CD4-positive, alpha-beta memory T cell (primary cell): ENCODE data around the gene SPRR5. TPM values are rescaled to one million over a fixed set of nuclear protein-coding genes. Genes with fewer than 3 reads are reported as not detected.

Experiments used
- CTCF ChIA-PET: fragments of 350-600 bp; sonication (Branson Sonifier 250); formaldehyde crosslinking; loops from one replicate; lab custom pipeline; 2021; ENCODE audit warnings: inconsistent platforms; ENCODE audit not compliant: partially characterized antibody; lab: Charles Lee
- POLR2A ChIA-PET: fragments of 350-600 bp; sonication (Branson Sonifier 250); formaldehyde crosslinking; loops from one replicate; lab custom pipeline; 2021; ENCODE audit not compliant: partially characterized antibody; lab: Charles Lee
- DNase-seq, 5 donors: peaks; one replicate each; pipeline versions ENCODE4 v3.0.0 to v3.0.0-alpha.2; 2020 to 2022; ENCODE audit warnings: mixed read lengths in 1 of 5
- H3K27ac ChIP-seq: one replicate; pipeline ENCODE4 v1.7.0; 2013; ENCODE audit warnings: low read depth, low read length
- H3K27me3 ChIP-seq: 2 replicates; pipeline ENCODE4 v1.7.0; 2013; ENCODE audit warnings: mild to moderate bottlenecking, low read length, moderate library complexity; ENCODE audit not compliant: insufficient read depth
- H3K36me3 ChIP-seq: 2 replicates; pipeline ENCODE4 v1.7.0; 2013; ENCODE audit warnings: mild to moderate bottlenecking, low read length, moderate library complexity; ENCODE audit not compliant: insufficient read depth
- H3K4me1 ChIP-seq: 2 replicates; pipeline ENCODE4 v1.7.0; 2013; ENCODE audit warnings: mild to moderate bottlenecking, low read length, moderate library complexity; ENCODE audit not compliant: insufficient read depth
- H3K4me3 ChIP-seq, 2 donors: one replicate each; pipeline ENCODE4 v1.7.0; 2013; ENCODE audit warnings: low read length in 2 of 2, mild to moderate bottlenecking in 1 of 2
- H3K9me3 ChIP-seq, 2 donors: one replicate each; pipeline ENCODE4 v1.7.0; 2013; ENCODE audit warnings: low read length in 2 of 2, control low read depth in 1 of 2; ENCODE audit not compliant: control insufficient read depth in 1 of 2
- H3K27ac Mint-ChIP-seq, 7 donors: one replicate each; pipeline ENCODE4 v1.8.0; 2020 to 2021; ENCODE audit warnings: mixed read lengths in 7 of 7, mild to moderate bottlenecking in 6 of 7, inconsistent platforms in 3 of 7, moderate library complexity in 3 of 7
- H3K27me3 Mint-ChIP-seq, 2 donors: one replicate each; pipeline ENCODE4 v1.8.0; 2020 to 2021; ENCODE audit warnings: mixed read lengths in 2 of 2
- H3K36me3 Mint-ChIP-seq, 2 donors: one replicate each; pipeline ENCODE4 v1.8.0; 2020 to 2021; ENCODE audit warnings: mixed read lengths in 2 of 2, inconsistent platforms in 1 of 2, mild to moderate bottlenecking in 1 of 2
- H3K4me1 Mint-ChIP-seq, 4 donors: one replicate each; pipeline ENCODE4 v1.8.0; 2020 to 2021; ENCODE audit warnings: mixed read lengths in 4 of 4, mild to moderate bottlenecking in 1 of 4
- H3K4me3 Mint-ChIP-seq, 8 donors: one replicate each; pipeline ENCODE4 v1.8.0; 2020 to 2021; ENCODE audit warnings: mixed read lengths in 8 of 8, mild to moderate bottlenecking in 7 of 8, moderate library complexity in 6 of 8, inconsistent platforms in 3 of 8
- H3K9me3 Mint-ChIP-seq, 8 donors: one replicate each; pipeline ENCODE4 v1.8.0; 2020 to 2021; ENCODE audit warnings: mixed read lengths in 8 of 8, mild to moderate bottlenecking in 5 of 8, inconsistent platforms in 3 of 8, moderate library complexity in 1 of 8
- intact Hi-C: fragments of 100-400 bp; cut with micrococcal nuclease; formaldehyde crosslinking; loops from one replicate; pipeline ENCODE4 v1.15.1; 2023
- polyA plus RNA-seq, 2 donors: library from polyadenylated mRNA; unstranded; fragments of 300-500 nt; fragmentation: Illumina TruSeq; gene quantifications; one replicate each; pipeline ENCODE4 v1.2.3, GENCODE V29; 2021
- total RNA-seq, 2 experiments: library from RNA; stranded (reverse); gene quantifications; one replicate each; pipeline ENCODE4 v1.2.3, GENCODE V29; 2021

The SPRR5 gene
- total and polyA plus RNA-seq, 4 experiments from 2014 or later: not detected

DNA sequence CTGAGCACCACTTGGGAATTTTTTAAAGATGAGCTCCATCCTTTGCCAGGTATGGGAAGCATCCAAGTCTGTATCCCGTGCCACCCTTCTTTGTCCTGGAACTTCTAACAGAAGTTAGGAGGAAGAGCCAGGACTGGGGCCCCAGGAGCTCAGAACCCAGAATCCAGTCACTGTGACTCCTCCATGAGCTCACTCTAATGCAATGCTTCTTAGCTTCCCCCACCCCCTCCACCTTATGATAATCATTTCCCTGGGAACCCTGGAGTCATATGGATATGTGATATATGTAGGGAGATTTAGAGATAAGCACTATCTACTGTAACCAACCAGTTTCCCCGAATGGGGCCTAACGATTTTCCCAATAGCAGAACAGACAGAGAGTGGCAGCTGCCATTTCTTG lies 758 bp upstream of the SPRR5 start:
- Histone ChIP-seq H3K4me3 (no peak overlapping the region), H3K4me1 (no peaks in the 10 kb centered on the region), H3K27me3 (no peaks in the 10 kb centered on the region), H3K36me3 (no peaks in the 10 kb centered on the region), H3K27ac (no peak overlapping the region), H3K9me3 (no peaks in the 10 kb centered on the region)
- Mint-ChIP-seq H3K4me3 (no peak overlapping the region), H3K36me3 (no peaks in the 10 kb centered on the region), H3K27ac (no peak overlapping the region), H3K27me3 (peaks cover 1 to 12% of the 10 kb centered on the region in 2 donors), H3K4me1 (no peaks in the 10 kb centered on the region), H3K9me3 (peaks cover 0 to 6% (median 0%) of the 10 kb centered on the region in 8 donors)
- intact Hi-C loops: no loop called here
- POLR2A ChIA-PET: no interaction called here
- DNase-seq: no peak
- CTCF ChIA-PET: no interaction called here

DNA sequence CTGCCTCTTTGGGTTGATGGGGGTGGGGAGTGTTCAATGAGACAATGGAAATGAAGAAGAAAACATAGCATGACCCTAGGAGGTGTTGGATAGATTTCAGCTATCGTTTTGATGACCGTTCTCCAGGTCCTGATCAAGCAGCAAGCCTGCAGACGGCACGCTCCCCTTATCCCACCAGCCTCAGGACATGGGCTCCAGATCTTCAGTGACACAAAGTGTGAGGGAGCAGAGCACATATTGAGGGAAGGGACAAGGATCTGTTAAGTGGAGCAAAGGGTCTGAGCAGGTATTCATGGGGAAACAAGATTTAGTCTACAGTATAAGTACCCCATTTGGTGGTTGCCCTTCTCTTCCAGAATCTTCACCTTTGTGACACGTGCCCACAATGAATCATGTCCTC lies 4.7 kb downstream of the SPRR5 start:
- Mint-ChIP-seq H3K4me1 (no peaks in the 10 kb centered on the region), H3K27me3 (peaks cover 2 to 18% of the 10 kb centered on the region in 2 donors), H3K27ac (no peak overlapping the region), H3K9me3 (peaks cover 0 to 3% (median 0%) of the 10 kb centered on the region in 8 donors), H3K36me3 (no peaks in the 10 kb centered on the region), H3K4me3 (no peak overlapping the region)
- Histone ChIP-seq H3K36me3 (no peaks in the 10 kb centered on the region), H3K4me3 (no peak overlapping the region), H3K27me3 (no peaks in the 10 kb centered on the region), H3K9me3 (no peaks in the 10 kb centered on the region), H3K27ac (no peak overlapping the region), H3K4me1 (no peaks in the 10 kb centered on the region)
- ChIA-PET CTCF (no interaction called here), POLR2A (no interaction called here)
- intact Hi-C loops: no loop called here
- DNase-seq: no peak

- Histone ChIP-seq H3K4me3 (no peak overlapping the region), H3K4me1 (no peaks in the 10 kb centered on the region), H3K36me3 (no peaks in the 10 kb centered on the region), H3K9me3 (no peaks in the 10 kb centered on the region), H3K27me3 (no peaks in the 10 kb centered on the region), H3K27ac (no peak overlapping the region)
- Mint-ChIP-seq H3K4me1 (no peaks in the 10 kb centered on the region), H3K36me3 (no peaks in the 10 kb centered on the region), H3K4me3 (no peak overlapping the region), H3K27me3 (peaks cover 2 to 12% of the 10 kb centered on the region in 2 donors), H3K9me3 (peaks cover 0 to 2% (median 0%) of the 10 kb centered on the region in 8 donors), H3K27ac (no peak overlapping the region)
- intact Hi-C loops: no loop called here
- POLR2A ChIA-PET: no interaction called here
- CTCF ChIA-PET: interaction anchor here (1.2 kb wide), 1 partner anchor 10 kb away, joined by 3 read pairs; no protein-coding TSS in a partner anchor
- no peak for DNase-seq
These were observed 6.8 kb downstream of the SPRR5 start for GRCh38 chr1:152953761-152954160.

GRCh38 chr1:152954436-152954835 lies 7.4 kb downstream of the SPRR5 start:
- Mint-ChIP-seq H3K36me3 (no peaks in the 10 kb centered on the region), H3K4me1 (no peaks in the 10 kb centered on the region), H3K27ac (no peak overlapping the region), H3K27me3 (peaks cover 2 to 13% of the 10 kb centered on the region in 2 donors), H3K9me3 (peaks cover 0 to 2% (median 0%) of the 10 kb centered on the region in 8 donors), H3K4me3 (no peak overlapping the region)
- DNase-seq: no peak
- Histone ChIP-seq H3K9me3 (no peaks in the 10 kb centered on the region), H3K4me3 (no peak overlapping the region), H3K36me3 (no peaks in the 10 kb centered on the region), H3K27me3 (no peaks in the 10 kb centered on the region), H3K27ac (no peak overlapping the region), H3K4me1 (no peaks in the 10 kb centered on the region)
- POLR2A ChIA-PET: no interaction called here
- intact Hi-C loops: no loop called here
- CTCF ChIA-PET: interaction anchor here (1.2 kb wide), 1 partner anchor 9 kb away, joined by 3 read pairs; no protein-coding TSS in a partner anchor

DNA sequence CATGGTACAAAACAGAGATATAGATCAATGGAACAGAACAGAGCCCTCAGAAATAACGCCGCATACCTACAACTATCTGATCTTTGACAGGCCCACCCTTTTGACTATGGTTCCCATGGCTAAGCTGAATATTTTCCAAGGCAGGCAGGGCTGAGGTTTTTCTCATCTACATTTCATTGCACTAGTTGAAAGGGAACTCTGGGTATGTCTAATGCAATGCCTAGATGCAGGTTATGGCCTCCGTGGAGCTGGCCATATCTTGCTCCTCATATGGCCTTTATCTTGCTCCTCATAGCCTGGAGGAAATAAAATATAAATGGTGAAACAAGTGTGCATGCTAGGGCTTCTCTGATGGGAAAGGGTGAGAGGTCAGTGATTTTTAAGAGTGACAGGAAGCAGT lies 10.6 kb downstream of the SPRR5 start:
- Histone ChIP-seq H3K4me1 (no peaks in the 10 kb centered on the region), H3K27me3 (no peaks in the 10 kb centered on the region), H3K9me3 (no peaks in the 10 kb centered on the region), H3K4me3 (no peak overlapping the region), H3K36me3 (no peaks in the 10 kb centered on the region), H3K27ac (no peak overlapping the region)
- Mint-ChIP-seq H3K4me1 (no peaks in the 10 kb centered on the region), H3K4me3 (no peak overlapping the region), H3K36me3 (no peaks in the 10 kb centered on the region), H3K9me3 (peaks cover 0 to 5% (median 0%) of the 10 kb centered on the region in 8 donors), H3K27me3 (peaks cover 4 to 9% of the 10 kb centered on the region in 2 donors), H3K27ac (no peak overlapping the region)
- DNase-seq: no peak
- ChIA-PET CTCF (no interaction called here), POLR2A (no interaction called here)
- intact Hi-C loops: no loop called here

- Mint-ChIP-seq H3K27me3 (peaks cover 4 to 9% of the 10 kb centered on the region in 2 donors), H3K9me3 (peaks cover 0 to 5% (median 0%) of the 10 kb centered on the region in 8 donors), H3K36me3 (no peaks in the 10 kb centered on the region), H3K27ac (no peak overlapping the region), H3K4me3 (no peak overlapping the region), H3K4me1 (no peaks in the 10 kb centered on the region)
- no peak overlapping the region for H3K27ac ChIP-seq
- no peaks in the 10 kb centered on the region for H3K9me3 ChIP-seq
- H3K4me1 ChIP-seq: no peaks in the 10 kb centered on the region
- no peaks in the 10 kb centered on the region for H3K36me3 ChIP-seq
- no peaks in the 10 kb centered on the region for H3K27me3 ChIP-seq
- POLR2A ChIA-PET: no interaction called here
- CTCF ChIA-PET: no interaction called here
- intact Hi-C loops: no loop called here
- no peak for DNase-seq
- H3K4me3 ChIP-seq: no peak overlapping the region
These were observed 12.3 kb downstream of the SPRR5 start for GRCh38 chr1:152959273-152959672.

- peaks cover 3 to 9% of the 10 kb centered on the region in 2 donors for H3K27me3 Mint-ChIP-seq
- Histone ChIP-seq H3K9me3 (no peaks in the 10 kb centered on the region), H3K27ac (no peak overlapping the region), H3K36me3 (no peaks in the 10 kb centered on the region), H3K4me3 (no peak overlapping the region), H3K4me1 (no peaks in the 10 kb centered on the region), H3K27me3 (no peaks in the 10 kb centered on the region)
- H3K36me3 Mint-ChIP-seq: no peaks in the 10 kb centered on the region
- CTCF ChIA-PET: no interaction called here
- intact Hi-C loops: no loop called here
- POLR2A ChIA-PET: no interaction called here
- no peaks in the 10 kb centered on the region for H3K4me1 Mint-ChIP-seq
- peak overlapping the region in 1 of 7 donors; percentile 31 for H3K27ac Mint-ChIP-seq
- peaks cover 0 to 5% (median 0%) of the 10 kb centered on the region in 8 donors for H3K9me3 Mint-ChIP-seq
- no peak overlapping the region for H3K4me3 Mint-ChIP-seq
- no peak for DNase-seq
These were observed 12.9 kb downstream of the SPRR5 start for GRCh38 chr1:152959801-152960451.
